ENCODE data around the gene GLCE. TPM values are rescaled to one million over a fixed set of nuclear protein-coding genes. Genes with fewer than 3 reads are reported as not detected.
"Not testable (repeated sequence)": the region's sequence is repeated elsewhere in the genome, so short reads cannot be mapped to it uniquely, and the experiment has no call there.

Gene GLCE
- total and polyA plus RNA-seq, 10 donors, result 2.8 to 13.3 (median 8.9) TPM

GRCh38 chr15:69299451-69299886 is 139.0 kb downstream of the GLCE start:
- Histone ChIP-seq H3K27me3 (replicated peaks in 1 of 7) (peaks cover 0 to 73% (median 32%) of the 10 kb centered on the region in 7 donors), H3K9me3 (no peaks in the 10 kb centered on the region), H3K4me1 (peaks cover 0 to 18% (median 11%) of the 10 kb centered on the region in 6 donors), H3K4me3 (peak overlapping the region in 7 of 8 donors; percentile 31 to 69 (median 45)), H3K27ac (no peak overlapping the region), H3K36me3 (no peaks in the 10 kb centered on the region)
- intact Hi-C loops (cut with DNase I; ENCODE audit: low total_unique reads), result no loop called here
- 16 to 36% (median 27%) methylated on average over 11 to 16 of the region's 16 CpGs for WGBS, 5 donors
- no peak for DNase-seq
- TF ChIP-seq POLR2A (IDR thresholded peaks at IDR 0.05) (no peak), CTCF (IDR thresholded peaks at IDR 0.05 in 8 of 11, conservative IDR thresholded peaks at IDR 0.05 in 3 of 11) (no peak), POLR2AphosphoS5 (IDR thresholded peaks at IDR 0.05) (no peak)

GRCh38 chr15:69299943-69300588 is 139.6 kb downstream of the GLCE start:
- Histone ChIP-seq H3K9me3 (no peaks in the 10 kb centered on the region), H3K4me1 (peaks cover 0 to 18% (median 11%) of the 10 kb centered on the region in 6 donors), H3K4me3 (no peak overlapping the region), H3K27ac (no peak overlapping the region), H3K27me3 (replicated peaks in 1 of 7) (peaks cover 0 to 73% (median 32%) of the 10 kb centered on the region in 7 donors), H3K36me3 (no peaks in the 10 kb centered on the region)
- intact Hi-C loops (cut with DNase I; ENCODE audit: low total_unique reads), result no loop called here
- no peak for TF ChIP-seq POLR2AphosphoS5 (IDR thresholded peaks at IDR 0.05)
- TF ChIP-seq CTCF (IDR thresholded peaks at IDR 0.05 in 8 of 11, conservative IDR thresholded peaks at IDR 0.05 in 3 of 11), result no peak
- no peak for TF ChIP-seq POLR2A (IDR thresholded peaks at IDR 0.05)
- no peak for DNase-seq
- WGBS, 5 donors, result 56 to 68% (median 65%) methylated on average over 9 of the region's 9 CpGs

- H3K27me3 ChIP-seq (replicated peaks in 1 of 7), result peaks cover 0 to 72% (median 32%) of the 10 kb centered on the region in 7 donors
- H3K36me3 ChIP-seq; intact Hi-C loops (cut with DNase I; ENCODE audit: low total_unique reads); DNase-seq; H3K9me3 ChIP-seq; H3K27ac ChIP-seq; H3K4me3 ChIP-seq: not testable (repeated sequence)
- peaks cover 0 to 18% (median 11%) of the 10 kb centered on the region in 6 donors for H3K4me1 ChIP-seq
- WGBS, 5 donors, result 83 to 95% (median 89%) methylated on average over 6 to 8 of the region's 8 CpGs
Observed at GRCh38 chr15:69301101-69301500, 140.7 kb downstream of the GLCE start.

GRCh38 chr15:69302087-69302486 is 141.7 kb downstream of the GLCE start:
- H3K4me3 ChIP-seq; DNase-seq; H3K9me3 ChIP-seq; H3K27ac ChIP-seq; H3K36me3 ChIP-seq; intact Hi-C loops (cut with DNase I; ENCODE audit: low total_unique reads): not testable (repeated sequence)
- WGBS, 5 donors, result 84 to 93% (median 91%) methylated on average over 6 of the region's 6 CpGs
- Histone ChIP-seq H3K27me3 (replicated peaks in 1 of 7) (peaks cover 0 to 62% (median 32%) of the 10 kb centered on the region in 7 donors), H3K4me1 (peaks cover 0 to 18% (median 11%) of the 10 kb centered on the region in 6 donors)

GRCh38 chr15:69302929-69303328 is 142.5 kb downstream of the GLCE start:
- intact Hi-C loops (cut with DNase I; ENCODE audit: low total_unique reads), result no loop called here
- Histone ChIP-seq H3K27ac (no peak overlapping the region), H3K4me3 (no peak overlapping the region), H3K4me1 (peaks cover 0 to 18% (median 11%) of the 10 kb centered on the region in 6 donors), H3K36me3 (no peaks in the 10 kb centered on the region), H3K27me3 (replicated peaks in 1 of 7) (peaks cover 0 to 61% (median 28%) of the 10 kb centered on the region in 7 donors), H3K9me3 (no peaks in the 10 kb centered on the region)
- WGBS, 5 donors, result 64 to 86% (median 82%) methylated on average over 3 of the region's 3 CpGs
- DNase-seq, result no peak
- TF ChIP-seq CTCF (IDR thresholded peaks at IDR 0.05 in 8 of 11, conservative IDR thresholded peaks at IDR 0.05 in 3 of 11) (no peak), POLR2AphosphoS5 (IDR thresholded peaks at IDR 0.05) (no peak), POLR2A (IDR thresholded peaks at IDR 0.05) (no peak)
